Melanocyte of skin (primary cell): ENCODE measurements around the gene SPATA31A6. TPM values are rescaled to one million over a fixed set of nuclear protein-coding genes. Genes with fewer than 3 reads are reported as not detected.

Source experiments
- small RNA-seq, 2 donors: library from RNA; depleted of rRNA; stranded (forward); fragments of <200 nt; gene quantifications; one replicate each; pipeline ENCODE3, GENCODE V24; 2012
- total RNA-seq, 2 donors: library from RNA; depleted of rRNA; stranded (reverse); fragments of >200 nt; gene quantifications; 2 replicates each; pipeline ENCODE4 v1.2.3, GENCODE V29; 2012

SPATA31A6 gene
- total RNA-seq, result not detected

GRCh38 chr9:42183359-42183758 lies at the start of gene SPATA31A6:
Gene SPATA31A6, plus strand, starts transcription at chr9:42183659. Its CDS starts 29 bp downstream, at chr9:42183688.

Small RNA genes within 50 kb of the gene (small RNA-seq; reads per million reads assigned to genes)
- 0 reads per million in 2 donors for gene AL445584.3

Other genes with a start within 250 kb of the SPATA31A6 start
- 1 to 10 TPM in 1 of 2 donors, under 1 TPM in 1; 0.33 to 1.7 TPM for gene CNTNAP3B, start 54.2 kb upstream of the SPATA31A6 start, total RNA-seq